NB4 (cell line): ENCODE data around the gene TP53BP1.
"Not testable (repeated sequence)": the region's sequence is repeated elsewhere in the genome, so short reads cannot be mapped to it uniquely, and the experiment has no call there.

ENCODE experiments used
- DNase-seq: peaks from one replicate; pipeline ENCODE4 v3.0.0; 2010; ENCODE audit warnings: low read depth
- H3K4me3 ChIP-seq: one replicate; pipeline ENCODE4 v1.5.1; 2011; ENCODE audit warnings: mild to moderate bottlenecking, low read depth, low read length, moderate library complexity
- MYC ChIP-seq: IDR thresholded peaks from 2 replicates; pipeline ENCODE4 v1.6.1; 2011; ENCODE audit warnings: low read depth, low read length
- POLR2A ChIP-seq: IDR thresholded peaks from 2 replicates; pipeline ENCODE4 v1.6.1; 2011; ENCODE audit warnings: mild to moderate bottlenecking; ENCODE audit not compliant: insufficient read length; ENCODE audit errors: extremely low read depth
- TF ChIP-seq, protein P1 (sequence below): IDR thresholded peaks from one replicate; pipeline ENCODE4 v1.5.1; 2012; ENCODE audit warnings: low read depth, low read length
- TF ChIP-seq, protein P2 (sequence below): IDR thresholded peaks from 2 replicates; pipeline ENCODE4 v1.6.1; 2011; ENCODE audit warnings: low read depth, low read length

The TP53BP1 gene, protein sequence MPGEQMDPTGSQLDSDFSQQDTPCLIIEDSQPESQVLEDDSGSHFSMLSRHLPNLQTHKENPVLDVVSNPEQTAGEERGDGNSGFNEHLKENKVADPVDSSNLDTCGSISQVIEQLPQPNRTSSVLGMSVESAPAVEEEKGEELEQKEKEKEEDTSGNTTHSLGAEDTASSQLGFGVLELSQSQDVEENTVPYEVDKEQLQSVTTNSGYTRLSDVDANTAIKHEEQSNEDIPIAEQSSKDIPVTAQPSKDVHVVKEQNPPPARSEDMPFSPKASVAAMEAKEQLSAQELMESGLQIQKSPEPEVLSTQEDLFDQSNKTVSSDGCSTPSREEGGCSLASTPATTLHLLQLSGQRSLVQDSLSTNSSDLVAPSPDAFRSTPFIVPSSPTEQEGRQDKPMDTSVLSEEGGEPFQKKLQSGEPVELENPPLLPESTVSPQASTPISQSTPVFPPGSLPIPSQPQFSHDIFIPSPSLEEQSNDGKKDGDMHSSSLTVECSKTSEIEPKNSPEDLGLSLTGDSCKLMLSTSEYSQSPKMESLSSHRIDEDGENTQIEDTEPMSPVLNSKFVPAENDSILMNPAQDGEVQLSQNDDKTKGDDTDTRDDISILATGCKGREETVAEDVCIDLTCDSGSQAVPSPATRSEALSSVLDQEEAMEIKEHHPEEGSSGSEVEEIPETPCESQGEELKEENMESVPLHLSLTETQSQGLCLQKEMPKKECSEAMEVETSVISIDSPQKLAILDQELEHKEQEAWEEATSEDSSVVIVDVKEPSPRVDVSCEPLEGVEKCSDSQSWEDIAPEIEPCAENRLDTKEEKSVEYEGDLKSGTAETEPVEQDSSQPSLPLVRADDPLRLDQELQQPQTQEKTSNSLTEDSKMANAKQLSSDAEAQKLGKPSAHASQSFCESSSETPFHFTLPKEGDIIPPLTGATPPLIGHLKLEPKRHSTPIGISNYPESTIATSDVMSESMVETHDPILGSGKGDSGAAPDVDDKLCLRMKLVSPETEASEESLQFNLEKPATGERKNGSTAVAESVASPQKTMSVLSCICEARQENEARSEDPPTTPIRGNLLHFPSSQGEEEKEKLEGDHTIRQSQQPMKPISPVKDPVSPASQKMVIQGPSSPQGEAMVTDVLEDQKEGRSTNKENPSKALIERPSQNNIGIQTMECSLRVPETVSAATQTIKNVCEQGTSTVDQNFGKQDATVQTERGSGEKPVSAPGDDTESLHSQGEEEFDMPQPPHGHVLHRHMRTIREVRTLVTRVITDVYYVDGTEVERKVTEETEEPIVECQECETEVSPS (N-terminal part only)

GRCh38 chr15:43492673-43493601 is at the start of gene TP53BP1:
TSS of gene TP53BP1 (minus strand) at chr15:43493156. CDS start at chr15:43493043, 113 bp downstream.
- peak; percentile 95 for DNase-seq
- peak within 1 kb of the TSS; percentile 83 for H3K4me3 ChIP-seq
- TF ChIP-seq MYC: no peak
- TF ChIP-seq POLR2A: peak; percentile 53
- TF ChIP-seq, protein P1, sequence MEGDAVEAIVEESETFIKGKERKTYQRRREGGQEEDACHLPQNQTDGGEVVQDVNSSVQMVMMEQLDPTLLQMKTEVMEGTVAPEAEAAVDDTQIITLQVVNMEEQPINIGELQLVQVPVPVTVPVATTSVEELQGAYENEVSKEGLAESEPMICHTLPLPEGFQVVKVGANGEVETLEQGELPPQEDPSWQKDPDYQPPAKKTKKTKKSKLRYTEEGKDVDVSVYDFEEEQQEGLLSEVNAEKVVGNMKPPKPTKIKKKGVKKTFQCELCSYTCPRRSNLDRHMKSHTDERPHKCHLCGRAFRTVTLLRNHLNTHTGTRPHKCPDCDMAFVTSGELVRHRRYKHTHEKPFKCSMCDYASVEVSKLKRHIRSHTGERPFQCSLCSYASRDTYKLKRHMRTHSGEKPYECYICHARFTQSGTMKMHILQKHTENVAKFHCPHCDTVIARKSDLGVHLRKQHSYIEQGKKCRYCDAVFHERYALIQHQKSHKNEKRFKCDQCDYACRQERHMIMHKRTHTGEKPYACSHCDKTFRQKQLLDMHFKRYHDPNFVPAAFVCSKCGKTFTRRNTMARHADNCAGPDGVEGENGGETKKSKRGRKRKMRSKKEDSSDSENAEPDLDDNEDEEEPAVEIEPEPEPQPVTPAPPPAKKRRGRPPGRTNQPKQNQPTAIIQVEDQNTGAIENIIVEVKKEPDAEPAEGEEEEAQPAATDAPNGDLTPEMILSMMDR: no peak
- TF ChIP-seq, protein P2, sequence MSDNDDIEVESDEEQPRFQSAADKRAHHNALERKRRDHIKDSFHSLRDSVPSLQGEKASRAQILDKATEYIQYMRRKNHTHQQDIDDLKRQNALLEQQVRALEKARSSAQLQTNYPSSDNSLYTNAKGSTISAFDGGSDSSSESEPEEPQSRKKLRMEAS: no peak; the same call in 1 of the 2 replicates

DNA sequence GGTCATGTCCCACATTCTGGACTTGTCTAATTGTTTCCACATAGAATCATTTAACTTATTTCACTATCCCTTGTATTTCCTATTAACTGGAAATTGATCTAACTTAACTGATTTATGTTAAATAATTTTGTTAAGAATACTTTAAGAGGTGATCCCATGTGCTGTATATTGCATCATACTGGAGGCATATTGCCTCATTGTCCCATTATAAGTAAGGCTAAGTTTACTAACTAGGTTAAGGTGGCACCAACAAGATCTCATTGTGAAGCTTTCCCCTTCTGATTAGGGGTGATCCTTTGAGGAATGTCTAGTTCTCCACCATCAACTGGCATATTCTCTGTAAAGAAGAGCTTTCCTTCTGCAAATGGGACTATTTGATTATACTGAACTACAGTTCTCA is 48.8 kb upstream of the TP53BP1 start:
- TF ChIP-seq POLR2A: no peak
- TF ChIP-seq, protein P1: no peak
- TF ChIP-seq, protein P2: no peak
- no peak for TF ChIP-seq MYC
- no peak overlapping the region for H3K4me3 ChIP-seq
- peak; percentile 34 for DNase-seq

- no peak overlapping the region for H3K4me3 ChIP-seq
- no peak for DNase-seq
- TF ChIP-seq, protein P2: no peak
- no peak for TF ChIP-seq POLR2A
- TF ChIP-seq, protein P1: no peak
- no peak for TF ChIP-seq MYC
Measured at GRCh38 chr15:43538091-43538490, 45.1 kb upstream of the TP53BP1 start.

DNA sequence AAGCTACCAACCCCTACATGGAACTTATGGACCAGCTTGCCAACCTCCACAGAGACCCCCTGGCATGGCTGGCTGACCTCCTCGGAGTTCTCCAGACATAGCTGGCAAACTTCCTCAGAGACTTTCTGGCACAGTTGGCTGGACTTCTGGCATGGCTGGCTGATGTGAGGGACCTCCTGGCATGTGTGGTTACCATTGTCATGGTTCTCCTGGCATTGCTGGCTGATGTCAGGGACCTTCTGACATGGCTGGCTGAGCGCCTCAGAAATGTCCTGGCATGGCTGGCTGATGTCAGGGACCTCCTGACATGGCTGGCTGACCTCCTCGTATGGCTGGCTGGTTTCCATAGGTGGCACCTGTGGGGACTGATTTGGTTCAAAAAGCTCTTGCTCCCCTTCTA is 41.9 kb upstream of the TP53BP1 start:
- no peak overlapping the region for H3K4me3 ChIP-seq
- no peak for DNase-seq
- TF ChIP-seq, protein P1: no peak
- no peak for TF ChIP-seq POLR2A
- TF ChIP-seq, protein P2: no peak

- H3K4me3 ChIP-seq, DNase-seq: not testable (repeated sequence)
Measured at GRCh38 chr15:43532826-43533225, 39.9 kb upstream of the TP53BP1 start.
